GM12878 (cell line): Measurements from ENCODE around the gene KCNC2. TPM values are rescaled to one million over a fixed set of nuclear protein-coding genes. Genes with fewer than 3 reads are reported as not detected.
"Not testable (repeated sequence)": the region's sequence is repeated elsewhere in the genome, so short reads cannot be mapped to it uniquely, and the experiment has no call there.

ENCODE experiments used
- ATAC-seq: fragments of 200-7000 bp; cut with Tn5 transposase; 3 replicates; pipeline ENCODE4 v1.9.1; 2020; ENCODE audit warnings: mild to moderate bottlenecking, moderate library complexity
- BruUV-seq: library from RNA; stranded (reverse); fragments of 400-500 nt; replicated peaks from 2 replicates; lab custom pipeline; 2021; lab: Mats Ljungman, UMichigan
- CTCF ChIA-PET: fragments of 300-600 bp; sonication (Branson Sonifier 250); formaldehyde crosslinking; extraction: SDS; loops from one replicate; lab custom pipeline; 2021; ENCODE audit warnings: inconsistent platforms; lab: Yijun Ruan, JAX
- POLR2A ChIA-PET: fragments of 350-600 bp; formaldehyde crosslinking; extraction: SDS; loops from one replicate; lab custom pipeline; 2021; ENCODE audit warnings: inconsistent platforms; lab: Charles Lee
- RAD21 ChIA-PET: fragments of 300-600 bp; sonication (Branson Sonifier 250); formaldehyde crosslinking; loops from one replicate; lab custom pipeline; 2023; ENCODE audit warnings: antibody characterized with exemption; ENCODE audit not compliant: unreplicated experiment; lab: Charles Lee
- SMC1A ChIA-PET: fragments of 300-600 bp; sonication (Branson Sonifier 250); formaldehyde crosslinking; loops from one replicate; lab custom pipeline; 2023; ENCODE audit not compliant: unreplicated experiment, uncharacterized antibody; lab: Charles Lee
- DNase-seq: peaks from one replicate; pipeline ENCODE4 v3.0.0-alpha.2; 2011; ENCODE audit warnings: low read depth, low spot score
- FAIRE-seq: peaks from 3 replicates; lab custom pipeline; 2011; peaks lifted over from hg19 to GRCh38; lab: Jason Lieb, UNC
- H2AFZ ChIP-seq: 2 replicates; pipeline ENCODE4 v1.6.0; 2011; ENCODE audit warnings: low read depth, low read length, control low read depth; ENCODE audit not compliant: control insufficient read depth
- H3K27ac ChIP-seq: 2 replicates; pipeline ENCODE4 v1.5.1; 2011; ENCODE audit warnings: control low read depth; ENCODE audit not compliant: control insufficient read depth, insufficient read depth
- H3K27me3 ChIP-seq, 2 experiments: replicated peaks in 1 of 2; 2 replicates each; pipeline versions ENCODE4 v1.6.0 to v1.6.1; 2011; ENCODE audit warnings: low read length in 1 of 2; ENCODE audit not compliant: control insufficient read depth in 2 of 2, insufficient read depth in 2 of 2
- H3K36me3 ChIP-seq, 2 experiments: 2 replicates each; pipeline ENCODE4 v1.5.1; 2011; ENCODE audit warnings: low read length in 1 of 2; ENCODE audit not compliant: control insufficient read depth in 2 of 2, insufficient read depth in 2 of 2
- H3K4me1 ChIP-seq: 2 replicates; pipeline ENCODE4 v1.6.1; 2011; ENCODE audit warnings: mild to moderate bottlenecking, low read length, moderate library complexity, mixed read lengths; ENCODE audit not compliant: control insufficient read depth, insufficient read depth
- H3K4me2 ChIP-seq: 2 replicates; pipeline ENCODE4 v1.6.0; 2011; ENCODE audit warnings: control low read depth; ENCODE audit not compliant: control insufficient read depth, insufficient read depth
- H3K4me3 ChIP-seq: fragments of 200-600 bp; sonication (generic); 2 replicates; pipeline ENCODE4 v1.5.1; 2016
- H3K79me2 ChIP-seq: 2 replicates; pipeline ENCODE4 v1.6.0; 2011; ENCODE audit warnings: low read length; ENCODE audit not compliant: control insufficient read depth, insufficient read depth
- H3K9ac ChIP-seq: 2 replicates; pipeline ENCODE4 v1.8.0; 2011; ENCODE audit warnings: low read length, control low read depth, mixed read lengths; ENCODE audit not compliant: control insufficient read depth, insufficient read depth
- H3K9me3 ChIP-seq: replicated peaks from 3 replicates; pipeline ENCODE4 v1.5.1; 2011; ENCODE audit warnings: mild to moderate bottlenecking, low read length; ENCODE audit not compliant: control insufficient read depth, insufficient read depth
- H4K20me1 ChIP-seq: 2 replicates; pipeline ENCODE4 v1.6.0; 2011; ENCODE audit not compliant: control insufficient read depth, insufficient read depth
- BHLHE40 ChIP-seq, 2 experiments: fragments of 450-650 bp in 1 of 2; IDR thresholded peaks; 2 replicates each; pipeline ENCODE4 v1.6.1; 2011 to 2017; ENCODE audit warnings: low read depth in 2 of 2, borderline replicate concordance in 1 of 2, improper control_type of control experiment in 1 of 2, low read length in 1 of 2, mild to moderate bottlenecking in 1 of 2
- CHD4 ChIP-seq: fragments of 200-600 bp; sonication (generic); IDR thresholded peaks from 2 replicates; pipeline ENCODE4 v1.6.1; 2016; ENCODE audit warnings: mild to moderate bottlenecking
- NFYA ChIP-seq: IDR thresholded peaks from 2 replicates; pipeline ENCODE4 v1.6.1; 2011; ENCODE audit warnings: low read depth, mild to moderate bottlenecking, low read length, improper control_type of control experiment, borderline replicate concordance
- NR2F1 ChIP-seq: fragments of 450-650 bp; conservative IDR thresholded peaks from 2 replicates; pipeline ENCODE4 v1.6.1; 2017; ENCODE audit warnings: mild to moderate bottlenecking
- RELB ChIP-seq: fragments of 450-650 bp; IDR thresholded peaks from 2 replicates; pipeline ENCODE4 v1.6.1; 2017; ENCODE audit warnings: low read depth, mild to moderate bottlenecking, moderate library complexity
- SMARCA5 ChIP-seq: fragments of 450-650 bp; IDR thresholded peaks from 2 replicates; pipeline ENCODE4 v1.6.1; 2017; ENCODE audit warnings: mild to moderate bottlenecking
- ZBTB33 ChIP-seq: fragments of 450-650 bp; IDR thresholded peaks from 2 replicates; pipeline ENCODE4 v1.6.1; 2017; ENCODE audit warnings: mild to moderate bottlenecking
- WGBS: methylation state at CpG from one replicate; pipeline ENCODE4 v1.1.6; 2016; ENCODE audit warnings: low lambda C conversion rate; ENCODE audit not compliant: insufficient replicate concordance, insufficient coverage; ENCODE audit errors: missing lambda C conversion rate; 5-methylcytosine and 5-hydroxymethylcytosine counted together
- in situ Hi-C: fragments of 300-500 bp; cut with MboI; formaldehyde crosslinking; loops from 9 replicates; pipeline ENCODE4 v1.14.3; 2018; ENCODE audit warnings: mixed read lengths
- intact Hi-C: fragments of 100-400 bp; cut with micrococcal nuclease; formaldehyde crosslinking; loops from one replicate; pipeline ENCODE4 v1.14.2; 2022; ENCODE audit not compliant: unreplicated experiment
- polyA plus RNA-seq, 11 experiments: library from polyadenylated mRNA; depleted of rRNA in 4 of 11; unstranded in 6 of 11; stranded (reverse) in 5 of 11; fragments of >200 nt; fragmentation: Nextera tagmentation in 4 of 11; fragmentation: Illumina TruSeq in 1 of 11; extraction: Ambion mirVana in 4 of 11; extraction: Trizol in 1 of 11; gene quantifications; 1 replicate in 1 of 11; 2 replicates in 10 of 11; pipeline versions ENCODE4 v1.2.1 to v1.2.3, GENCODE V29; 2011 to 2016; ENCODE audit warnings: inconsistent platforms in 2 of 11, missing spikeins in 2 of 11, low read depth in 1 of 11
- total RNA-seq, 4 experiments: library from RNA; depleted of rRNA in 3 of 4; stranded (reverse); fragments of >200 nt in 3 of 4; fragmentation: Illumina TruSeq in 1 of 4; extraction: Trizol in 1 of 4; gene quantifications; 2 replicates each; pipeline versions ENCODE4 v1.2.1 to v1.2.3, GENCODE V29; 2013 to 2021

KCNC2 gene
- total and polyA plus RNA-seq, 10 of the 15 experiments (the other 5 are each of a cell fraction or from before 2014, with no cell fraction given) = 0.03 to 2.3 (median 0.08) TPM; not detected in 7

GRCh38 chr12:75185881-75186280 lies 23.8 kb downstream of the KCNC2 start:
- 27% methylated on average over 3 of the region's 3 CpGs for WGBS
- FAIRE-seq, H4K20me1 ChIP-seq, POLR2A ChIA-PET, ATAC-seq, H3K4me2 ChIP-seq, H3K9ac ChIP-seq, BruUV-seq, H3K79me2 ChIP-seq, H3K4me1 ChIP-seq, H3K27ac ChIP-seq, H2AFZ ChIP-seq, CTCF ChIA-PET, in situ Hi-C loops, H3K4me3 ChIP-seq, intact Hi-C loops, H3K9me3 ChIP-seq, SMC1A ChIA-PET, RAD21 ChIA-PET, H3K27me3 ChIP-seq, DNase-seq, H3K36me3 ChIP-seq: not testable (repeated sequence)

- H3K4me3 ChIP-seq = no peak overlapping the region
- no peaks in the 10 kb centered on the region for H3K27me3 ChIP-seq
- no peaks in the 10 kb centered on the region for H4K20me1 ChIP-seq
- ChIA-PET POLR2A (interaction anchor here (0.6 kb wide), 1 partner anchor 16 kb away, joined by 3 read pairs; no protein-coding TSS in a partner anchor), CTCF (no interaction called here), RAD21 (no interaction called here)
- no peaks in the 10 kb centered on the region for H3K36me3 ChIP-seq
- no peak overlapping the region for H3K9ac ChIP-seq
- no peak overlapping the region for H3K4me2 ChIP-seq
- no TSS peak for BruUV-seq
- H3K79me2 ChIP-seq = no peaks in the 10 kb centered on the region
- no peak for TF ChIP-seq RELB
- no peak for TF ChIP-seq BHLHE40 (IDR thresholded peaks at IDR 0.05; ENCODE audit: borderline replicate concordance in 1 of 2, low read depth in 2 of 2, low read length in 1 of 2)
- TF ChIP-seq CHD4 = no peak
- no peak for TF ChIP-seq NFYA
- no peak for TF ChIP-seq ZBTB33
- TF ChIP-seq NR2F1 = no peak
- no peak for TF ChIP-seq SMARCA5
- TF ChIP-seq, all 136 proteins: peak for 0
- intact Hi-C loops (no loop called here), in situ Hi-C loops (no loop called here)
- Histone ChIP-seq H2AFZ (no peak overlapping the region), H3K9me3 (no peaks in the 10 kb centered on the region), H3K27ac (no peak overlapping the region), H3K4me1 (no peaks in the 10 kb centered on the region)
- SMC1A ChIA-PET = no interaction called here
- DNase-seq (no peak), FAIRE-seq (no peak), ATAC-seq (no peak)
These were observed 25.1 kb downstream of the KCNC2 start for GRCh38 chr12:75184516-75184915.
